Fibroblast of skin of left quadriceps (primary cell): ENCODE results near the gene NEFH.
"Not testable (repeated sequence)": the region's sequence is repeated elsewhere in the genome, so short reads cannot be mapped to it uniquely, and the experiment has no call there.

Experiments used
- DNase-seq, 2 experiments: peaks; one replicate each; pipeline ENCODE4 v3.0.0-alpha.2; 2013; ENCODE audit warnings: low read depth in 2 of 2

The NEFH gene

GRCh38 chr22:29479417-29480261 is at the start of gene NEFH:
Gene NEFH (plus strand): TSS chr22:29480218. CDS start chr22:29480263, 45 bp downstream.
- DNase-seq: no peak

GRCh38 chr22:29431986-29432385 is 48.0 kb upstream of the NEFH start:
- DNase-seq: no peak

GRCh38 chr22:29433856-29434255 is 46.2 kb upstream of the NEFH start:
- no peak for DNase-seq

GRCh38 chr22:29434288-29434687 is 45.7 kb upstream of the NEFH start:
- no peak for DNase-seq

GRCh38 chr22:29435236-29436136 is 44.5 kb upstream of the NEFH start:
- no peak for DNase-seq

- DNase-seq: not testable (repeated sequence)
Observed at GRCh38 chr22:29438283-29438682, 41.7 kb upstream of the NEFH start, which contains the start of gene RFPL1. Gene RFPL1 (plus strand): TSS chr22:29438583.

GRCh38 chr22:29442976-29443375 is 37.0 kb upstream of the NEFH start:
- no peak for DNase-seq

GRCh38 chr22:29443452-29443851 is 36.6 kb upstream of the NEFH start:
- no peak for DNase-seq

- no peak for DNase-seq
Observed at GRCh38 chr22:29443861-29444792, 35.9 kb upstream of the NEFH start.

- DNase-seq: no peak
Observed at GRCh38 chr22:29445508-29445907, 34.5 kb upstream of the NEFH start.

GRCh38 chr22:29447906-29448305 is 32.1 kb upstream of the NEFH start:
- DNase-seq: no peak

GRCh38 chr22:29449296-29449875 is 30.6 kb upstream of the NEFH start:
- no peak for DNase-seq

GRCh38 chr22:29450222-29450621 is 29.8 kb upstream of the NEFH start:
- no peak for DNase-seq

GRCh38 chr22:29451863-29452262 is 28.2 kb upstream of the NEFH start:
- no peak for DNase-seq

GRCh38 chr22:29454276-29454675 is 25.7 kb upstream of the NEFH start:
- DNase-seq: no peak

GRCh38 chr22:29456211-29456671 is 23.8 kb upstream of the NEFH start:
- DNase-seq: peak; percentile 16 to 32

- DNase-seq: no peak
Observed at GRCh38 chr22:29457730-29458129, 22.3 kb upstream of the NEFH start.

- DNase-seq: no peak
Observed at GRCh38 chr22:29458551-29458950, 21.5 kb upstream of the NEFH start.

GRCh38 chr22:29459773-29460172 is 20.2 kb upstream of the NEFH start:
- no peak for DNase-seq

- DNase-seq: no peak
Observed at GRCh38 chr22:29461263-29461662, 18.8 kb upstream of the NEFH start.

- DNase-seq: no peak
Observed at GRCh38 chr22:29463629-29464028, 16.4 kb upstream of the NEFH start.
